NCI-H146 treated with DMSO at 0.1 percent for 48 hours (cell line): Measurements from ENCODE around the gene CMYA5.

Source experiments
- DNase-seq: peaks from one replicate; lab custom pipeline; 2025; ENCODE audit not compliant: unreplicated experiment; lab: John Stamatoyannopoulos, UW

Gene CMYA5

GRCh38 chr5:79834098-79834753 is 144.6 kb downstream of the CMYA5 start:
- no peak for DNase-seq

DNA sequence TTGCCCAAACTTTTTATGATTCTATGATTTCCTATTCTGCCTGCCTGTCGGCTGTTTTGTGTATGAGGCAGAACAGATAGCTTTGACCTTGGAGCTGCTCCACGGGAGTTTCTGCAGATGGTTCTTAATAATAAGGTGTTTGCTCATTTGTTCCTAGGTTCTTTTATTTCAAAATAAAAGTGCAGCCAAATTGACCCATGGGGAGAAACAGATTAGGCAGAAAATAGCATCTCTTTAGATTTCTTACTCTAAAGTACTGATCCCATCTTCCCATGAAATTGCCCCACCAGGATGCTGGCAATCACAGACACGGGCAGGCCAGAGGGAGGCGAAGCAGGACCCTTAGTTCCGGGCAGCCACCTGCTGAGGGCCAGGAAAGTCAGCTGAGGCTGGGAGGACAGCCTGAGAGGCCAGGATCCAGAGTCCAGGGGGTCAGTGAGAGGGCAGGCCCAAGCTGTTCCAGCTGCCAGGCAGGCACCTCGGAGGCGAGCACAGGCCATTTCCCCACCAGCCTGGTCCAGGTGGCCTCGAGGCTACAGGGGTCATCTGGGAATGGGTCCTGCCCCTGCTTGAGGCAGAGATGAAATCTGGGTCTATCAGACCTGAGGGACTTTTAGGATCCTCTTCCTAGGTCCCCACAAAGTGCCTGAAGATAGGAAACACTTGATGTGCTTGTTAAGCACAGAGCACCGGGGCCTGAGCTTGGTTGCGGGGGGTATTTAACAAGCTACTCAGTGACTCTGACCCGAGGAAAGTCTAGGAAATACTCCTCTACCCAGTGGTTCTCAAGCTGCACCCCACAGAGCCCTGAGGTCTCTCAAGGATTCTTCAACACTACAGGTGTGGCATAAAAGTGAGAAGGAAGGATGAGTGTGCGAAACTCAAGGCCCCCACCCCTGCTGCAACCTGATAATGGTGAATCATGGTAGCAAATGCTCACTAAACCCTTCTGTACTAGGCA is 145.4 kb downstream of the CMYA5 start:
- no peak for DNase-seq

- DNase-seq, result no peak
Measured at GRCh38 chr5:79837761-79838551, 148.3 kb downstream of the CMYA5 start.

GRCh38 chr5:79840084-79840990 is 150.7 kb downstream of the CMYA5 start:
- no peak for DNase-seq

DNA sequence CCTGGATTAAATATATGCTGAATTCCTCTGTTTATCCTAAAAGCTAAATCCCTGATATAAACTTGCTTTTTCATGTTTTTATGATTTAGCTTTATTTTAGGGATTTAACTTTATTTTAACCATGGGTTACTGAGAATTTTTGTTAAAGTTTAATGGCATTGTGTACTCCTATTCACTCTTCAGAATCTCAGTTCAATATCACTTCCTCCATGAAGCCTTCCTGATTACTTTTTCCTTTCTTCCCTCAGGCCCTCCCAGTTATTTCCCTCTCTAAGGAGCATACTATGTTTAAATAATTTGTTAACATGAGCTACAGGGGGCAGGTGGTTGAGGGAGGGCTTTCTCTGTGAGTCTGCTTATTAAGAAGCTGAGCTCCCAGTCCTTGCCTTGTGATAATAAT is 151.5 kb downstream of the CMYA5 start:
- DNase-seq, result no peak

- DNase-seq, result no peak
Measured at GRCh38 chr5:79842006-79842881, 152.6 kb downstream of the CMYA5 start.

- no peak for DNase-seq
Measured at GRCh38 chr5:79842991-79843390, 153.4 kb downstream of the CMYA5 start.

DNA sequence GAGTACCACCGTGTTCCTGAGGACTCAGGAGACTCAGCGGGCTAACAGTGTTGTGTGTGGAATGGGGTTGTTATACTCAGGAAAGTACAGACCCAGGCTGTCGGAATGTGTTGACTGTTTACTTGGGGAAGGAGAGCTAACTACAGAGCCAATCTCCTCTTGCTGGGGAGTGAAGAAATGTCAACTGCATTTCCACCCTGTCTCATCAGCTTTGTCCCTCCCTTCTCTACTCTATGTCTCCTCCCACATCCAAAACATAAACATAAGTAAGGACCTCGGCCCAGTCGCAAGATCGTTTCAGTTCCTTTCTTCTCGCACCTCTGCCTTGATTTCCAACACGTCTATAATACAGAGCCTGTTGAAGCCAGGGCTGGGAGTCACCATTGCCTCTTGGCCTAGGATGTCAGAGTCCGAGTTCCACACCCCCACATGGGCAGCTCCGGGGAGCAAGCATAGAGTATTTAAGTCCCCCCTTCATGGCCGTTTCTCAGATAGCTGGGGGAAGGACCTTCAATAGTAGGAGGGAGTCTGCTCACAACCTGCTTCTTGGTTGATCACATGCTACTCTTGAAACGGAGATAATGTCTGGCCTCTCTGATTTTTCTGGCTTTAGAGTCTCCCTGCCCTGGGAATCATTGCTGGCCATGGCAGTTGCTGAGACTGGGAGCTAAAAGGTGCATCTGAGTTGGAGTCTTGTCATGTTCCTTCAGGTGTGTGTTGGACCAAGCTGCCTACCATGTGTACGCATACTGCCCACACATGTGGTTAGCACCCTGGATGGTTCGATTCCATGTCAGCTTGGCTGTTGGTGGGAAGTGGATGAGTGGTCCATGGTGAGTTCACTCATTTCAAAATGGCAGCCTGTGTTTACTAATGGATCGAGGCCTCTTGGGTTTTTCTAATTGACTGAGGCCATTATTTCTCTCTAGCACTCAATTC is 154.1 kb downstream of the CMYA5 start:
- no peak for DNase-seq

DNA sequence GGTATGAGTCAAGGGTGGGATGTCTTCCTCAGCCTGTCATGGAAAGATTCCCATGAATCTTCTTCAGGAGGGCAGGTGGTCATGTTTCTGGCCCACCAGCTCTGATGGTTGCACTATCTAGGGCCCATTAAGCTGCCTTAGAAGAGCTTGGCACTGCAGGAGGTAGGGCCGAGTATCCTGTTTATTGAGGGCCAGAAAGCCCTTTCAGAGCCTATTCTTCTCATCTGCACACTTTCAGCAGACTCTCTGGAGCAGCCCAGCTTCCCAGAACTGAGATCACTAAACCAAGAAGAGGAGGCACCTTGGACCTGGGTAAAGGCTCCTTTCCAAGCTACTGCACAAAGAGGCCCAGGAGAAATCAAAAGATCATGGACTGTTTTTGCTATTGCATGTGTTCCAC is 154.9 kb downstream of the CMYA5 start:
- DNase-seq, result no peak

- no peak for DNase-seq
Measured at GRCh38 chr5:79845448-79846197, 156.0 kb downstream of the CMYA5 start.

DNA sequence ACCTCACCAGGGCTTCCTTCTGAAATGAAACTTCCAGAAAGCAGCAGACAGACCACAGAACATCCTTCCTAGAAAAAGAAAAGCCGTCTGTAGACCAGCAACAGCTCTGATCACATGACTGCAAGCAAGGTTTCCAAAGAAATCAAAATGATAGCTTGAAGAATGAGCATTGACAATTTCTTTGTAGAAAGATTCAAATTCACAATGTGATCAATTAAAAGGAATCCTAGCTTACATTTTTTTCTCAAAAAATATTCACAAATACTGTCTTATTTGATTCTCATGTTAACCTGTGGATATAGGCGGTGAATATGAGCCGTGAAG is 156.5 kb downstream of the CMYA5 start:
- no peak for DNase-seq

DNA sequence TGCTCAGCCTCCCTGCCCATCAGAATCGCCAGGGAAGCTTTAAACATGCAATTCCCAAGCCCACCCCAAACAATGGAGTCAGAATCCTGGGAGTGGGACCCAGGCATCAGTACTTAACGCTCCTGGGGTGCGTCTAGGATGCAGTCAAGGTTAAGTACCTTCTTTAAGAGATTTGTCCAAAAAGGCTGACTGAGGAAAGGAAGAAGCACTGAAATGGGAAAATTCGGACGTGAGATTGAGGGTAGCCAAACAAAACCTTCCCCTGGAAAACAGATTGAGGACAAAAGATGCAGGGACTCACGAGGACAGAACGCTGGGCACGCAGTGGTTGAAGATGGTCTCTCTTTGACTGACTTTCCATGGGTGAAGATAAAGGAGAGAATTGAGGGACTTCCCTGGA is 157.9 kb downstream of the CMYA5 start:
- DNase-seq, result no peak

- no peak for DNase-seq
Measured at GRCh38 chr5:79849061-79849460, 159.4 kb downstream of the CMYA5 start.
